MM.1S (cell line): ENCODE measurements around the gene UBASH3A.

Source experiments
- DNase-seq: peaks from one replicate; pipeline ENCODE4 v3.0.0-alpha.2; 2015
- H2AFZ ChIP-seq: fragments of 300-600 bp; sonication (generic); 2 replicates; pipeline ENCODE4 v1.6.0; 2016; ENCODE audit warnings: antibody characterized with exemption, low read length
- H3F3A ChIP-seq: fragments of 300-600 bp; sonication (generic); 2 replicates; pipeline ENCODE4 v1.6.1; 2016; ENCODE audit warnings: mild to moderate bottlenecking, antibody characterized with exemption, low read length, moderate library complexity, mixed read lengths; ENCODE audit not compliant: insufficient read depth
- H3K27ac ChIP-seq: fragments of 300-600 bp; sonication (generic); 2 replicates; pipeline ENCODE4 v1.5.1; 2016; ENCODE audit warnings: mild to moderate bottlenecking, low read length
- H3K27me3 ChIP-seq: fragments of 300-600 bp; sonication (generic); replicated peaks from 2 replicates; pipeline ENCODE4 v1.6.0; 2016; ENCODE audit warnings: low read length; ENCODE audit not compliant: insufficient read depth
- H3K36me3 ChIP-seq: fragments of 300-600 bp; sonication (generic); replicated peaks from 2 replicates; pipeline ENCODE4 v1.6.1; 2016; ENCODE audit warnings: mild to moderate bottlenecking, low read length, mixed read lengths; ENCODE audit not compliant: insufficient read depth
- H3K4me1 ChIP-seq: fragments of 300-600 bp; sonication (generic); 2 replicates; pipeline ENCODE4 v1.6.1; 2016; ENCODE audit warnings: low read length, mixed read lengths
- H3K4me2 ChIP-seq: fragments of 300-600 bp; sonication (generic); 2 replicates; pipeline ENCODE4 v1.6.0; 2016; ENCODE audit warnings: low read depth, low read length
- H3K4me3 ChIP-seq: fragments of 300-600 bp; sonication (generic); 2 replicates; pipeline ENCODE4 v1.5.1; 2016; ENCODE audit warnings: low read length, mixed read lengths
- H3K79me2 ChIP-seq: fragments of 300-600 bp; sonication (generic); 2 replicates; pipeline ENCODE4 v1.6.1; 2016; ENCODE audit warnings: mixed run types, low read length, mixed read lengths
- H3K9ac ChIP-seq: fragments of 300-600 bp; sonication (generic); 2 replicates; pipeline ENCODE4 v1.6.1; 2016; ENCODE audit warnings: low read length, mixed read lengths
- H3K9me2 ChIP-seq: fragments of 300-600 bp; sonication (generic); replicated peaks from 2 replicates; pipeline ENCODE4 v1.6.1; 2016; ENCODE audit warnings: mild to moderate bottlenecking, low read length, mixed read lengths; ENCODE audit not compliant: insufficient read depth
- H3K9me3 ChIP-seq: fragments of 300-600 bp; sonication (generic); replicated peaks from 2 replicates; pipeline ENCODE4 v1.6.1; 2016; ENCODE audit warnings: mild to moderate bottlenecking, low read length, mixed read lengths; ENCODE audit not compliant: insufficient read depth
- H4K20me1 ChIP-seq: fragments of 300-600 bp; sonication (generic); 2 replicates; pipeline ENCODE4 v1.6.1; 2016; ENCODE audit warnings: mild to moderate bottlenecking, low read length, moderate library complexity, mixed read lengths; ENCODE audit not compliant: insufficient read depth
- CTCF ChIP-seq: fragments of 300-600 bp; sonication (generic); IDR thresholded peaks from 2 replicates; pipeline ENCODE4 v1.5.1; 2016; ENCODE audit warnings: antibody characterized with exemption, low read length, mixed read lengths
- EZH2 ChIP-seq: fragments of 300-600 bp; sonication (generic); optimal IDR thresholded peaks from 2 replicates; pipeline ENCODE3; 2017; ENCODE audit warnings: low read depth, mild to moderate bottlenecking, antibody characterized with exemption, low read length, mixed read lengths
- EZH2phosphoT487 ChIP-seq: fragments of 300-600 bp; sonication (generic); IDR thresholded peaks from 2 replicates; pipeline ENCODE4 v1.6.1; 2018; ENCODE audit warnings: antibody characterized with exemption, low read length

The UBASH3A gene

GRCh38 chr21:42357307-42357706 is 46.4 kb upstream of the UBASH3A start:
- Histone ChIP-seq H3K79me2 (no peaks in the 10 kb centered on the region), H3F3A (no peaks in the 10 kb centered on the region), H3K9ac (no peak overlapping the region), H3K9me3 (no peaks in the 10 kb centered on the region), H3K4me2 (no peak overlapping the region), H3K36me3 (no peaks in the 10 kb centered on the region), H3K4me1 (no peaks in the 10 kb centered on the region), H3K9me2 (no peaks in the 10 kb centered on the region), H3K4me3 (no peak overlapping the region), H3K27ac (no peak overlapping the region), H4K20me1 (no peaks in the 10 kb centered on the region), H2AFZ (no peak overlapping the region), H3K27me3 (peaks cover 100% of the 10 kb centered on the region)
- no peak for TF ChIP-seq CTCF
- TF ChIP-seq EZH2 = no peak
- TF ChIP-seq EZH2phosphoT487 = no peak
- DNase-seq = no peak

GRCh38 chr21:42358261-42358660 is 45.4 kb upstream of the UBASH3A start:
- no peak overlapping the region for H3K9ac ChIP-seq
- H3K27ac ChIP-seq = no peak overlapping the region
- H3K4me1 ChIP-seq = no peaks in the 10 kb centered on the region
- no peak for DNase-seq
- H3F3A ChIP-seq = no peaks in the 10 kb centered on the region
- H3K9me3 ChIP-seq = no peaks in the 10 kb centered on the region
- H3K27me3 ChIP-seq = peaks cover 100% of the 10 kb centered on the region
- H3K36me3 ChIP-seq = no peaks in the 10 kb centered on the region
- H3K4me3 ChIP-seq = no peak overlapping the region
- no peak overlapping the region for H2AFZ ChIP-seq
- H3K4me2 ChIP-seq = peak overlapping the region; percentile 10; the same call in 1 of the 2 replicates
- TF ChIP-seq EZH2 = no peak
- no peak for TF ChIP-seq EZH2phosphoT487
- TF ChIP-seq CTCF = no peak
- no peaks in the 10 kb centered on the region for H4K20me1 ChIP-seq
- H3K79me2 ChIP-seq = no peaks in the 10 kb centered on the region
- H3K9me2 ChIP-seq = no peaks in the 10 kb centered on the region

- Histone ChIP-seq H3K4me2 (peak overlapping the region; percentile 10), H3K36me3 (no peaks in the 10 kb centered on the region), H3K9me2 (no peaks in the 10 kb centered on the region), H4K20me1 (no peaks in the 10 kb centered on the region), H3K4me1 (no peaks in the 10 kb centered on the region), H3K4me3 (no peak overlapping the region), H3K9me3 (no peaks in the 10 kb centered on the region), H3K9ac (no peak overlapping the region), H3K27me3 (peaks cover 100% of the 10 kb centered on the region), H2AFZ (no peak overlapping the region), H3F3A (no peaks in the 10 kb centered on the region), H3K27ac (no peak overlapping the region), H3K79me2 (no peaks in the 10 kb centered on the region)
- TF ChIP-seq EZH2 (no peak), CTCF (no peak), EZH2phosphoT487 (no peak)
- peak; percentile 74 for DNase-seq
These were observed 44.8 kb upstream of the UBASH3A start for GRCh38 chr21:42358937-42359336.
